Suprapubic skin (tissue), 3 donors: ENCODE results near the gene ALCAM.

ENCODE experiments used
- POLR2AphosphoS5 ChIP-seq, 3 donors: sonication (generic); formaldehyde crosslinking; IDR thresholded peaks; one replicate each; pipeline ENCODE4 v1.6.1; 2017; ENCODE audit warnings: antibody characterized with exemption in 3 of 3
- TF ChIP-seq, protein P1 (sequence below), 2 donors: fragments of 200-600 bp in 1 of 2; fragments of 450-650 bp in 1 of 2; sonication (generic) in 1 of 2; IDR thresholded peaks; one replicate each; pipeline ENCODE4 v1.5.1; 2016 to 2019; ENCODE audit warnings: antibody characterized with exemption in 2 of 2, mild to moderate bottlenecking in 1 of 2, moderate library complexity in 1 of 2

GRCh38 chr3:105332961-105333360, 33.7 kb upstream of the ALCAM start:
- TF ChIP-seq POLR2AphosphoS5 (IDR thresholded peaks at IDR 0.05), result no peak
- TF ChIP-seq, protein P1, sequence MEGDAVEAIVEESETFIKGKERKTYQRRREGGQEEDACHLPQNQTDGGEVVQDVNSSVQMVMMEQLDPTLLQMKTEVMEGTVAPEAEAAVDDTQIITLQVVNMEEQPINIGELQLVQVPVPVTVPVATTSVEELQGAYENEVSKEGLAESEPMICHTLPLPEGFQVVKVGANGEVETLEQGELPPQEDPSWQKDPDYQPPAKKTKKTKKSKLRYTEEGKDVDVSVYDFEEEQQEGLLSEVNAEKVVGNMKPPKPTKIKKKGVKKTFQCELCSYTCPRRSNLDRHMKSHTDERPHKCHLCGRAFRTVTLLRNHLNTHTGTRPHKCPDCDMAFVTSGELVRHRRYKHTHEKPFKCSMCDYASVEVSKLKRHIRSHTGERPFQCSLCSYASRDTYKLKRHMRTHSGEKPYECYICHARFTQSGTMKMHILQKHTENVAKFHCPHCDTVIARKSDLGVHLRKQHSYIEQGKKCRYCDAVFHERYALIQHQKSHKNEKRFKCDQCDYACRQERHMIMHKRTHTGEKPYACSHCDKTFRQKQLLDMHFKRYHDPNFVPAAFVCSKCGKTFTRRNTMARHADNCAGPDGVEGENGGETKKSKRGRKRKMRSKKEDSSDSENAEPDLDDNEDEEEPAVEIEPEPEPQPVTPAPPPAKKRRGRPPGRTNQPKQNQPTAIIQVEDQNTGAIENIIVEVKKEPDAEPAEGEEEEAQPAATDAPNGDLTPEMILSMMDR (IDR thresholded peaks at IDR 0.05), result no peak
